H9 (cell line): ENCODE measurements around the gene KDM2A. TPM values are rescaled to one million over a fixed set of nuclear protein-coding genes. Genes with fewer than 3 reads are reported as not detected.

Source experiments
- DNase-seq: peaks from one replicate; pipeline ENCODE4 v3.0.0-alpha.2; 2017
- H2AFZ ChIP-seq: one replicate; pipeline ENCODE4 v1.6.1; 2013; ENCODE audit warnings: mild to moderate bottlenecking, low read length, control low read depth, moderate library complexity
- H2AK5ac ChIP-seq: 2 replicates; pipeline ENCODE4 v1.6.1; 2013; ENCODE audit warnings: low read length, control low read depth, mixed read lengths; ENCODE audit not compliant: insufficient read length
- H2BK120ac ChIP-seq: one replicate; pipeline ENCODE4 v1.6.1; 2013; ENCODE audit warnings: low read depth, mild to moderate bottlenecking, low read length, control low read depth, inconsistent platforms; ENCODE audit not compliant: poor library complexity, severe bottlenecking
- H2BK12ac ChIP-seq: 2 replicates; pipeline ENCODE4 v1.6.1; 2013; ENCODE audit warnings: low read length, control low read depth, mixed read lengths, low read depth; ENCODE audit not compliant: insufficient read length
- H2BK15ac ChIP-seq: 2 replicates; pipeline ENCODE4 v1.6.1; 2013; ENCODE audit warnings: low read depth, low read length, control low read depth
- H2BK20ac ChIP-seq: one replicate; pipeline ENCODE4 v1.6.1; 2013; ENCODE audit warnings: low read depth, mild to moderate bottlenecking, low read length, control low read depth, inconsistent platforms; ENCODE audit not compliant: poor library complexity, severe bottlenecking
- H2BK5ac ChIP-seq: 2 replicates; pipeline ENCODE4 v1.6.1; 2013; ENCODE audit warnings: low read length, control low read depth, mixed read lengths; ENCODE audit not compliant: insufficient read length
- H3K14ac ChIP-seq: 2 replicates; pipeline ENCODE4 v1.6.1; 2013; ENCODE audit warnings: low read length, control low read depth; ENCODE audit not compliant: insufficient read depth
- H3K18ac ChIP-seq: 2 replicates; pipeline ENCODE4 v1.6.1; 2013; ENCODE audit warnings: low read depth, mild to moderate bottlenecking, mixed read lengths, low read length, control low read depth; ENCODE audit not compliant: insufficient read length
- H3K23ac ChIP-seq: 2 replicates; pipeline ENCODE4 v1.6.1; 2013; ENCODE audit warnings: low read length, control low read depth, mixed read lengths, low read depth; ENCODE audit not compliant: insufficient read length
- H3K23me2 ChIP-seq: 2 replicates; pipeline ENCODE4 v1.6.1; 2013; ENCODE audit warnings: low read depth, mild to moderate bottlenecking, mixed read lengths, low read length, control low read depth; ENCODE audit not compliant: insufficient read length, poor library complexity, severe bottlenecking
- H3K27ac ChIP-seq: 2 replicates; pipeline ENCODE4 v1.5.1; 2013; ENCODE audit warnings: low read length, control low read depth, mixed read lengths, low read depth; ENCODE audit not compliant: insufficient read length
- H3K27me3 ChIP-seq: 2 replicates; pipeline ENCODE4 v1.6.1; 2013; ENCODE audit warnings: low read length, control low read depth, inconsistent platforms; ENCODE audit not compliant: insufficient read depth
- H3K4ac ChIP-seq: 2 replicates; pipeline ENCODE4 v1.6.1; 2013; ENCODE audit warnings: low read depth, mild to moderate bottlenecking, control low read depth, inconsistent platforms, low read length, moderate library complexity
- H3K4me1 ChIP-seq: 2 replicates; pipeline ENCODE4 v1.6.1; 2013; ENCODE audit warnings: low read length, control low read depth, inconsistent platforms; ENCODE audit not compliant: insufficient read depth
- H3K4me2 ChIP-seq: 2 replicates; pipeline ENCODE4 v1.6.1; 2013; ENCODE audit warnings: low read length, control low read depth, mixed read lengths; ENCODE audit not compliant: insufficient read length, insufficient read depth
- H3K56ac ChIP-seq: 2 replicates; pipeline ENCODE4 v1.6.1; 2013; ENCODE audit warnings: low read depth, mild to moderate bottlenecking, mixed read lengths, low read length, control low read depth; ENCODE audit not compliant: insufficient read length
- H3K79me1 ChIP-seq: 2 replicates; pipeline ENCODE4 v1.6.1; 2013; ENCODE audit warnings: low read depth, mild to moderate bottlenecking, moderate library complexity, low read length, control low read depth, inconsistent platforms; ENCODE audit not compliant: insufficient read depth, poor library complexity, severe bottlenecking
- H3K79me2 ChIP-seq: 2 replicates; pipeline ENCODE4 v1.6.1; 2013; ENCODE audit warnings: low read length, control low read depth, inconsistent platforms; ENCODE audit not compliant: insufficient read depth
- H3K9ac ChIP-seq: 2 replicates; pipeline ENCODE4 v1.6.1; 2013; ENCODE audit warnings: low read length, control low read depth, mixed read lengths; ENCODE audit not compliant: insufficient read length; ENCODE audit errors: extremely low read depth
- H3K9me3 ChIP-seq: one replicate; pipeline ENCODE4 v1.6.1; 2013; ENCODE audit warnings: low read depth, low read length, inconsistent platforms; ENCODE audit not compliant: control insufficient read depth
- H3T11ph ChIP-seq: one replicate; pipeline ENCODE4 v1.6.1; 2013; ENCODE audit warnings: mild to moderate bottlenecking, low read length, control low read depth, inconsistent platforms
- H4K20me1 ChIP-seq: one replicate; pipeline ENCODE4 v1.6.1; 2013; ENCODE audit not compliant: control insufficient read depth, insufficient read length, insufficient read depth
- H4K5ac ChIP-seq: 2 replicates; pipeline ENCODE4 v1.6.1; 2013; ENCODE audit warnings: low read depth, mild to moderate bottlenecking, mixed read lengths, low read length, control low read depth; ENCODE audit not compliant: insufficient read length
- H4K8ac ChIP-seq: replicated peaks from 2 replicates; pipeline ENCODE4 v1.6.1; 2013; ENCODE audit warnings: low read length, control low read depth, mixed read lengths, low read depth; ENCODE audit not compliant: insufficient read length
- H4K91ac ChIP-seq: 2 replicates; pipeline ENCODE4 v1.6.1; 2013; ENCODE audit warnings: low read depth, mild to moderate bottlenecking, moderate library complexity, mixed read lengths, low read length, control low read depth; ENCODE audit not compliant: insufficient read length
- H3K27ac Mint-ChIP-seq, 3 experiments: 2 replicates in 2 of 3; 3 replicates in 1 of 3; pipeline ENCODE4 v1.8.0; 2020 to 2021; ENCODE audit warnings: mixed read lengths in 3 of 3, mild to moderate bottlenecking in 1 of 3, moderate library complexity in 1 of 3
- H3K27me3 Mint-ChIP-seq: 2 replicates; pipeline ENCODE4 v1.8.0; 2021; ENCODE audit warnings: low read depth, mild to moderate bottlenecking, moderate library complexity, mixed read lengths
- H3K36me3 Mint-ChIP-seq, 3 experiments: 2 replicates in 2 of 3; 3 replicates in 1 of 3; pipeline ENCODE4 v1.8.0; 2020 to 2021; ENCODE audit warnings: low read depth in 3 of 3, mixed read lengths in 3 of 3; ENCODE audit not compliant: insufficient read depth in 1 of 3
- H3K4me1 Mint-ChIP-seq, 2 experiments: 2 replicates each; pipeline ENCODE4 v1.8.0; 2020; ENCODE audit warnings: mixed read lengths in 2 of 2
- H3K4me3 Mint-ChIP-seq, 2 experiments: 2 replicates in 1 of 2; 3 replicates in 1 of 2; pipeline ENCODE4 v1.8.0; 2020 to 2021; ENCODE audit warnings: mild to moderate bottlenecking in 2 of 2, mixed read lengths in 2 of 2, moderate library complexity in 1 of 2
- H3K9me3 Mint-ChIP-seq, 2 experiments: 2 replicates in 1 of 2; 3 replicates in 1 of 2; pipeline ENCODE4 v1.8.0; 2020; ENCODE audit warnings: mild to moderate bottlenecking in 2 of 2, mixed read lengths in 2 of 2, moderate library complexity in 1 of 2
- CTCF ChIP-seq: fragments of 200-600 bp; sonication (generic); conservative IDR thresholded peaks from 3 replicates; pipeline ENCODE4 v1.8.0; 2021; ENCODE audit warnings: antibody characterized with exemption, mild to moderate bottlenecking
- WGBS: extraction: QIAGEN DNeasy Blood & Tissue Kit; methylation state at CpG from one replicate; pipeline ENCODE4 v1.1.7; 2013; ENCODE audit warnings: missing lambda C conversion rate, low lambda C conversion rate, mixed read lengths; ENCODE audit not compliant: insufficient read length; ENCODE audit errors: extremely low coverage; 5-methylcytosine and 5-hydroxymethylcytosine counted together
- total RNA-seq: library from RNA; stranded (reverse); gene quantifications from 2 replicates; pipeline ENCODE4 v1.2.1, GENCODE V29; 2021

The KDM2A gene
- total RNA-seq, 1 experiment from 2014 or later = 85.9 TPM

GRCh38 chr11:67271541-67272284 is 152.7 kb downstream of the KDM2A start:
- H3K9me3 Mint-ChIP-seq = no peaks in the 10 kb centered on the region
- Histone ChIP-seq H4K91ac (no peak overlapping the region), H3K14ac (no peak overlapping the region; the same call in 1 of the 2 replicates), H3K23me2 (peaks cover 8% of the 10 kb centered on the region), H2BK20ac (no peak overlapping the region), H3K4me1 (peaks cover 12% of the 10 kb centered on the region), H2BK5ac (no peak overlapping the region), H3K4ac (no peak overlapping the region), H3K18ac (no peak overlapping the region), H3K4me2 (no peak overlapping the region), H4K20me1 (peaks cover 3% of the 10 kb centered on the region), H2AK5ac (no peak overlapping the region), H3K27me3 (no peaks in the 10 kb centered on the region), H4K8ac (no peak overlapping the region), H3K79me2 (peaks cover 12% of the 10 kb centered on the region; the same call in 1 of the 2 replicates), H4K5ac (no peak overlapping the region), H3K9me3 (no peaks in the 10 kb centered on the region), H3K56ac (no peak overlapping the region), H3K23ac (no peak overlapping the region), H3K27ac (no peak overlapping the region), H2BK120ac (no peak overlapping the region), H3K79me1 (no peaks in the 10 kb centered on the region), H2AFZ (no peak overlapping the region), H2BK12ac (no peak overlapping the region), H3K9ac (no peak overlapping the region), H3T11ph (no peak overlapping the region), H2BK15ac (no peak overlapping the region)
- no peak for TF ChIP-seq CTCF
- peak overlapping the region in 1 of 2 experiments; percentile 73; a peak in 2 of 5 replicates for H3K4me3 Mint-ChIP-seq
- WGBS = no CpG with 5 or more reads among the region's 19 CpGs
- peaks cover 0 to 12% (median 10%) of the 10 kb centered on the region in 3 experiments; a peak in 6 of 7 replicates for H3K36me3 Mint-ChIP-seq
- H3K27ac Mint-ChIP-seq = no peak overlapping the region; a peak in 1 of 7 replicates
- DNase-seq = no peak
- peaks cover 34 to 43% of the 10 kb centered on the region in 2 experiments for H3K4me1 Mint-ChIP-seq
- no peaks in the 10 kb centered on the region; the same call in 1 of the 2 replicates for H3K27me3 Mint-ChIP-seq
